Nephron progenitor cell (in vitro differentiated cells): ENCODE measurements around the gene APMAP.
"Not testable (repeated sequence)": the region's sequence is repeated elsewhere in the genome, so short reads cannot be mapped to it uniquely, and the experiment has no call there.

Source experiments
- DNase-seq: peaks from one replicate; pipeline ENCODE4 v3.0.0; 2021
- H3K27ac Mint-ChIP-seq: 2 replicates; pipeline ENCODE4 v1.8.0; 2021; ENCODE audit warnings: mild to moderate bottlenecking, moderate library complexity, mixed read lengths
- H3K27me3 Mint-ChIP-seq: 2 replicates; pipeline ENCODE4 v1.8.0; 2021; ENCODE audit warnings: mild to moderate bottlenecking, low read depth, mixed read lengths; ENCODE audit not compliant: poor library complexity
- H3K36me3 Mint-ChIP-seq: 2 replicates; pipeline ENCODE4 v1.8.0; 2021; ENCODE audit warnings: low read depth, mixed read lengths
- H3K4me1 Mint-ChIP-seq: 2 replicates; pipeline ENCODE4 v1.8.0; 2021; ENCODE audit warnings: mixed read lengths
- H3K4me3 Mint-ChIP-seq: 2 replicates; pipeline ENCODE4 v1.8.0; 2021; ENCODE audit warnings: mild to moderate bottlenecking, moderate library complexity, mixed read lengths
- H3K9me3 Mint-ChIP-seq: 2 replicates; pipeline ENCODE4 v1.8.0; 2021; ENCODE audit warnings: mild to moderate bottlenecking, moderate library complexity, mixed read lengths
- TF ChIP-seq, protein P1 (sequence below): fragments of 200-600 bp; sonication (generic); IDR thresholded peaks from 2 replicates; pipeline ENCODE4 v1.5.0; 2021; ENCODE audit warnings: antibody characterized with exemption

Gene APMAP

DNA sequence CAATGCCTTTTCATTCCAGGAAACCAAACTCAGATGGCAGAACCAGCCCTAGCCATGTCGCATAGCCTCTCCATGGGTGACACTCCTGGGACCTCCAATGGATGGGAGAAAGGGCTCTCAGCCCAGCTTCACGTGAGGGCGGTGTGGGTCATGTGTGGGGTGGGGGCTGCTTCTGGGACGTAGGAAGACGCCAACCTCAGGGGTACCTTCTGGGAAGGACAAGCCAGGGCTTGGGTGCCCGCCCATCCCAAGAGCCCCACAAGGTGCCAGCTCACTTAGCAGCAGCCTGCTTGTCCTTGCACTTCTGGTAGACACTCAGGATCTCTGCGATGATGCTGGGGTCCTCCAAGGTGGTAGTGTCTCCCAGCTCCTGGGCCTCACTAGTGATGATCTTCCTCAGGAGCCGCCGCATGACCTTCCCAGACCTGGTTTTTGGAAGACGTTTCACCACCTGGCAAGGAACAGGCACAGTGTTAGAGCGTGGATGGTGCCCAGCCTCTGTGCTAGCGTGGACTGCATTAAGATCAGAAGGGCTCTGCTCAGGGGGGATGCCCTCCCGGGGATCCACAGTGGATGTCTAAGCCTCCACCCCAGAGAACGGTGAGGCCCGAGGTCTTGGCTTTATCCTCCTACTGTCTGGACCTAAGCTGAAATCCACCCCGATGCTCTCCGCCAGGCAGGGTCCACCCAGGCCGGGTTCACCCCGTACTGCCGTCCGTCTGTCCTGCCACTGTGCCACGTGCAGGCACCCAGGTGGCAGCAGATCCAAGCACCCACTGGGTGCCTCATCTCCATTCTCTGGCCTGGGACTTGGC is 15.1 kb upstream of the APMAP start:
- TF ChIP-seq, protein P1, sequence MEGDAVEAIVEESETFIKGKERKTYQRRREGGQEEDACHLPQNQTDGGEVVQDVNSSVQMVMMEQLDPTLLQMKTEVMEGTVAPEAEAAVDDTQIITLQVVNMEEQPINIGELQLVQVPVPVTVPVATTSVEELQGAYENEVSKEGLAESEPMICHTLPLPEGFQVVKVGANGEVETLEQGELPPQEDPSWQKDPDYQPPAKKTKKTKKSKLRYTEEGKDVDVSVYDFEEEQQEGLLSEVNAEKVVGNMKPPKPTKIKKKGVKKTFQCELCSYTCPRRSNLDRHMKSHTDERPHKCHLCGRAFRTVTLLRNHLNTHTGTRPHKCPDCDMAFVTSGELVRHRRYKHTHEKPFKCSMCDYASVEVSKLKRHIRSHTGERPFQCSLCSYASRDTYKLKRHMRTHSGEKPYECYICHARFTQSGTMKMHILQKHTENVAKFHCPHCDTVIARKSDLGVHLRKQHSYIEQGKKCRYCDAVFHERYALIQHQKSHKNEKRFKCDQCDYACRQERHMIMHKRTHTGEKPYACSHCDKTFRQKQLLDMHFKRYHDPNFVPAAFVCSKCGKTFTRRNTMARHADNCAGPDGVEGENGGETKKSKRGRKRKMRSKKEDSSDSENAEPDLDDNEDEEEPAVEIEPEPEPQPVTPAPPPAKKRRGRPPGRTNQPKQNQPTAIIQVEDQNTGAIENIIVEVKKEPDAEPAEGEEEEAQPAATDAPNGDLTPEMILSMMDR, result no peak
- Mint-ChIP-seq H3K27ac (no peak overlapping the region), H3K9me3 (peaks cover 4% of the 10 kb centered on the region), H3K27me3 (peaks cover 25% of the 10 kb centered on the region), H3K36me3 (no peaks in the 10 kb centered on the region), H3K4me3 (no peak overlapping the region), H3K4me1 (no peaks in the 10 kb centered on the region)
- DNase-seq, result no peak

DNA sequence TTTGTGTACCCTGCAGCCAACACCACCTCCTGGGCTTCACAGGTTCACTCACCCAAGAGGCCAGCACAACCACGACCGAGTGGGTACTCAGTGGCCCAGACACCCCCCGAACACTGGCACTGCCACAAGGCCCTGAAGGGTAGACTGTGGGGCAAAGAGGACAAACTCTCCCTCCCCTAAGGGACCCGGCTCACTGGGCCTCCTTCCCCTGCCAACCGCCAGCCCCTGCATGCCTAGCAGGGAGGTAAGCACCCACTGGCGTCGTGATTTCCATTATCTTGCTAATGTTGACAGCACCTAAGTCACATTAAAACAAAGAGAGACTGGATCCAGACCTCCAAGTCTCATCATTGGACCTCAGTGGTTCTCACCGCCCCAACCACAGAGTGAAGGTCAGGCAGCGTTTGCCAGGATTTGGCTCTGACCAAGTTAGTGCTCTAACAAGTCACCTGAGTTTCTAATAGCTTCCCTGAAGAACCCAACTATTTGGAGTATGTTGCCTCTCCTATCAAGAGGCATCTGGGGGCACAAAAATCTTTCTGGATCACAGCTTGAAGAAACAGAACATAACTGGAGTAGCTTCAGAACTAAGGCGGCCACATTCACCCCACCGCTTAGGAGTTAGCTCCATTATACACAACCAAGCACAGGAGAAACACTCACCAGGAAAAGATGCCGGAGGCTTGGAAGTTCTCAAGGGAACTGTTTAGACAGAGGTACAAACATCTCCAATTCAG is 14.0 kb upstream of the APMAP start:
- peaks cover 7% of the 10 kb centered on the region for H3K9me3 Mint-ChIP-seq
- TF ChIP-seq, protein P1, result no peak
- no peak overlapping the region for H3K4me3 Mint-ChIP-seq
- H3K27me3 Mint-ChIP-seq, result peaks cover 28% of the 10 kb centered on the region
- no peak overlapping the region for H3K27ac Mint-ChIP-seq
- H3K36me3 Mint-ChIP-seq, result no peaks in the 10 kb centered on the region
- DNase-seq, result no peak
- no peaks in the 10 kb centered on the region for H3K4me1 Mint-ChIP-seq

DNA sequence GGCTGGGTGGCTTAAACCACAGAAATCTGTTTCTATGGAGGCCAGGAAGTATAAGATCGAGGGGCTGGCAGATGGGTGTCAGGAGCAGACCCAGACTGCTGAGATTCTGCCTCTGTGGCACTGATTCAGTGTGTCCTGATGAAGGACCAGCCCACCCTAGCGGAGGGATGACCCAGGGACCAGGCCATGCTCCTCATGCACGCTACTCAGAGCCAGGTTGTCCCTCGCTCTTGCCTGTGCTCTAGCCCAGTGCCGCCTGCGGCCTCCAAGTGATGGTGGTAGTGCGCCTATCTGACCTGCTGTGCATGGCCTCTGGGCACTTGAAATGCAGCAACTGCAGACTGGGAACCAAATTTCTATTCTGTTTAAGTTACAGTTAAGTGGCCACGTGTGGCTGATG is 13.1 kb upstream of the APMAP start:
- TF ChIP-seq, protein P1, result no peak
- H3K9me3 Mint-ChIP-seq, result peaks cover 7% of the 10 kb centered on the region
- no peaks in the 10 kb centered on the region for H3K4me1 Mint-ChIP-seq
- H3K27ac Mint-ChIP-seq, result no peak overlapping the region
- peaks cover 28% of the 10 kb centered on the region for H3K27me3 Mint-ChIP-seq
- no peak for DNase-seq
- H3K36me3 Mint-ChIP-seq, result no peaks in the 10 kb centered on the region
- no peak overlapping the region for H3K4me3 Mint-ChIP-seq

DNA sequence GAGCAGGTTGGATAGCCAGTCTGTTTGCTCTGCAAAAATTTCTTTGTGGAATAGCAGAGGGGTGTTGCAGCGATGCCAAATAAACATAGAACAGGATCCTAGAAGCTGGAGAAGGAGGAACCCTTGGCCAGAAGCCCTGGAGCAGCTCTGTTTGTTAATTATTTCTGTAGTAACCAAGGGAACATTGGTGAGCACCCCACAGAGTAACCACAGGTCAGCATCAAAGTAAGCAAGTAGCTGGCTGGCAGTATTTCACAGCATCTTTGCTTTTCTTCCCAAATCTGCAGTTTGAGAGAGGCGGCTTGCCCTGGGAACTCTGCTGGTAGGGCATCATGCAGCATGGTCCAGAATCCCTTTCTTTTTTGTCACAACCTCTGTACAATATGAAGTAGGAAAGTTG is 12.7 kb upstream of the APMAP start:
- Mint-ChIP-seq H3K27ac (no peak overlapping the region), H3K36me3 (no peaks in the 10 kb centered on the region), H3K27me3 (peaks cover 29% of the 10 kb centered on the region), H3K4me3 (no peak overlapping the region), H3K4me1 (no peaks in the 10 kb centered on the region), H3K9me3 (peaks cover 7% of the 10 kb centered on the region)
- TF ChIP-seq, protein P1, result no peak
- DNase-seq, result no peak

DNA sequence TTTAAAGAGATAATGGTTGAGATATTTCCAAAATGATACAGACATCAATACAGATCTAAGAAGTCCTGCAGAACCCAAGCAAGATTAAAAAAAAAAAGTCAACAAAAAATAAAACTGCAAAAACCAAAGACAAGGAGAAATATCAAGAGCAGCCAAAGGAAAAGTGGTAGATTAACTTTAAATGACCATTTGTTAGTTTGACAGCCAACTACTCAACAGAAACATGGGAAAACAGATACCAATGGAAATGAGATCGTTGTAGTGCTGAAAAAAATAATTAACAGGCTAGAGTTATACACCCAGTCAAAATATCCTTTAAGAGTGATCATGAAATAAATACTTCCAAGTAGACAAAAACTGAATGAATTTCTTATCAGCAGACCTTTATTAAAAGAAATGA is 10.5 kb upstream of the APMAP start:
- Mint-ChIP-seq H3K27me3 (peaks cover 47% of the 10 kb centered on the region), H3K27ac (no peak overlapping the region), H3K4me1 (no peaks in the 10 kb centered on the region), H3K9me3 (peaks cover 7% of the 10 kb centered on the region), H3K36me3 (no peaks in the 10 kb centered on the region), H3K4me3 (no peak overlapping the region)
- TF ChIP-seq, protein P1, result no peak
- no peak for DNase-seq

DNA sequence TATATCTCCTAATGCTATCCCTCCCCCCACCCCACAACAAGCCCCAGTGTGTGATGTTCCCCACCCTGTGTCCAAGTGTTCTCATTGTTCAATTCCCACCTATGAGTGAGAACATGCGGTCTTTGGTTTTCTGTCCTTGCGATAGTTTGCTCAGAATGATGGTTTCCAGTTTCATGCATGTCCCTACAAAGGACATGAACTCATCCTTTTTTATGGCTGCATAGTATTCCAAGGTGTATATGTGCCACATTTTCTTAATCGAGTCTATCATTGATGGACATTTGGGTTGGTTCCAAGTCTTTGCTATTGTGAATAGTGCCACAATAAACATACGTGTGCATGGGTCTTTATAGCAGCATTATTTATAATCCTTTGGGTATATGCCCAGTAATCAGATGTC is 8.8 kb upstream of the APMAP start:
- H3K4me1 Mint-ChIP-seq, H3K36me3 Mint-ChIP-seq, H3K9me3 Mint-ChIP-seq, H3K4me3 Mint-ChIP-seq, H3K27ac Mint-ChIP-seq, DNase-seq: not testable (repeated sequence)
- H3K27me3 Mint-ChIP-seq, result peaks cover 64% of the 10 kb centered on the region
